SK-N-SH (cell line): ENCODE results near the gene ANO10. TPM values are rescaled to one million over a fixed set of nuclear protein-coding genes. Genes with fewer than 3 reads are reported as not detected.

ENCODE experiments used
- CTCF ChIA-PET: fragments of 300-600, 350-600 bp; formaldehyde crosslinking; extraction: SDS; loops from one replicate; lab custom pipeline; 2021; lab: Yijun Ruan, JAX
- POLR2A ChIA-PET: fragments of 350-600 bp; sonication (Branson Sonifier 250); formaldehyde crosslinking; extraction: SDS; loops from one replicate; lab custom pipeline; 2020; ENCODE audit warnings: antibody characterized with exemption, inconsistent platforms; lab: Yijun Ruan, JAX
- DNase-seq: peaks from one replicate; pipeline ENCODE4 v3.0.0; 2012
- H2AFZ ChIP-seq: fragments of 200-600 bp; sonication (generic); 2 replicates; pipeline ENCODE4 v1.8.1; 2016; ENCODE audit warnings: antibody characterized with exemption, mild to moderate bottlenecking, low read depth
- H3F3A ChIP-seq: fragments of 200-600 bp; sonication (generic); replicated peaks from 2 replicates; pipeline ENCODE3; 2016; ENCODE audit warnings: antibody characterized with exemption, mild to moderate bottlenecking; ENCODE audit not compliant: insufficient read depth
- H3K27ac ChIP-seq, 2 experiments: fragments of 200-500 bp in 1 of 2; fragments of 200-600 bp in 1 of 2; sonication (Bioruptor generic) in 1 of 2; sonication (generic), shearing (Covaris generic) in 1 of 2; 2 replicates each; pipeline versions ENCODE4 v1.5.1 to v1.6.1; 2014 to 2016; ENCODE audit warnings: low read depth in 2 of 2, inconsistent platforms in 1 of 2, low read length in 1 of 2, mild to moderate bottlenecking in 1 of 2, mixed read lengths in 1 of 2
- H3K27me3 ChIP-seq: fragments of 200-600 bp; sonication (generic), shearing (Covaris generic); 2 replicates; pipeline ENCODE4 v1.6.1; 2016; ENCODE audit warnings: mixed run types; ENCODE audit not compliant: insufficient read depth
- H3K36me3 ChIP-seq, 2 experiments: fragments of 200-500 bp in 1 of 2; fragments of 200-600 bp in 1 of 2; sonication (Bioruptor generic) in 1 of 2; sonication (generic) in 1 of 2; replicated peaks in 1 of 2; 2 replicates each; pipeline versions ENCODE3 to v1.5.1; 2014 to 2016; ENCODE audit warnings: low read length in 1 of 2, mild to moderate bottlenecking in 1 of 2; ENCODE audit not compliant: insufficient read depth in 2 of 2, control insufficient read depth in 1 of 2
- H3K4me1 ChIP-seq, 2 experiments: fragments of 200-500 bp in 1 of 2; fragments of 200-600 bp in 1 of 2; sonication (Bioruptor generic) in 1 of 2; sonication (generic), shearing (Covaris generic) in 1 of 2; 2 replicates each; pipeline versions ENCODE4 v1.5.1 to v1.6.1; 2014 to 2016; ENCODE audit warnings: low read depth in 1 of 2, low read length in 1 of 2, mixed run types in 1 of 2; ENCODE audit not compliant: insufficient read depth in 2 of 2, control insufficient read depth in 1 of 2
- H3K4me2 ChIP-seq: fragments of 200-600 bp; sonication (generic), shearing (Covaris generic); 2 replicates; pipeline ENCODE4 v1.6.1; 2017; ENCODE audit warnings: mixed run types
- H3K4me3 ChIP-seq, 2 experiments: fragments of 200-500 bp in 1 of 2; fragments of 200-600 bp in 1 of 2; sonication (Bioruptor generic) in 1 of 2; sonication (generic), shearing (Covaris generic) in 1 of 2; 2 replicates each; pipeline versions ENCODE4 v1.5.1 to v1.8.1; 2014 to 2016; ENCODE audit warnings: low read depth in 2 of 2, inconsistent platforms in 1 of 2, low read length in 1 of 2, mild to moderate bottlenecking in 1 of 2, mixed read lengths in 1 of 2, moderate library complexity in 1 of 2
- H3K79me2 ChIP-seq: fragments of 200-600 bp; sonication (generic); 2 replicates; pipeline ENCODE4 v1.8.1; 2017; ENCODE audit warnings: mild to moderate bottlenecking; ENCODE audit not compliant: insufficient read depth
- H3K9ac ChIP-seq: fragments of 200-600 bp; sonication (generic); 2 replicates; pipeline ENCODE4 v1.6.1; 2017; ENCODE audit warnings: mixed run types
- H3K9me2 ChIP-seq: fragments of 200-600 bp; sonication (generic); 2 replicates; pipeline ENCODE4 v1.6.1; 2017; ENCODE audit warnings: mixed run types
- H3K9me3 ChIP-seq: fragments of 200-600 bp; sonication (generic); 2 replicates; pipeline ENCODE4 v1.6.1; 2017; ENCODE audit warnings: mixed run types, mild to moderate bottlenecking, moderate library complexity
- H4K20me1 ChIP-seq: fragments of 200-600 bp; sonication (generic); 2 replicates; pipeline ENCODE4 v1.6.1; 2017; ENCODE audit warnings: mild to moderate bottlenecking, mixed run types; ENCODE audit not compliant: insufficient read depth
- EP300 ChIP-seq, 2 experiments: IDR thresholded peaks; 2 replicates each; pipeline versions ENCODE4 v1.4.0 to v1.6.1; 2012; ENCODE audit warnings: borderline replicate concordance in 1 of 2, low read depth in 1 of 2, low read length in 1 of 2
- EZH2phosphoT487 ChIP-seq: fragments of 200-600 bp; sonication (generic); IDR thresholded peaks from 2 replicates; pipeline ENCODE4 v1.6.1; 2017; ENCODE audit warnings: low read depth, mixed run types, mild to moderate bottlenecking, antibody characterized with exemption, moderate library complexity, borderline replicate concordance
- FOSL2 ChIP-seq: IDR thresholded peaks from 2 replicates; pipeline ENCODE4 v1.4.0; 2012; ENCODE audit warnings: low read depth, mild to moderate bottlenecking, moderate library complexity, borderline replicate concordance
- FOXJ3 ChIP-seq: sonication (generic); formaldehyde crosslinking; IDR thresholded peaks from 2 replicates; pipeline ENCODE4 v1.5.1; 2020; ENCODE audit warnings: mild to moderate bottlenecking, missing genetic modification reagents
- FOXM1 ChIP-seq: IDR thresholded peaks from 2 replicates; pipeline ENCODE4 v1.4.0; 2012; ENCODE audit warnings: low read depth, mild to moderate bottlenecking
- GABPA ChIP-seq: IDR thresholded peaks from 2 replicates; pipeline ENCODE4 v1.4.0; 2012; ENCODE audit warnings: low read depth, mild to moderate bottlenecking
- JUND ChIP-seq: IDR thresholded peaks from 2 replicates; pipeline ENCODE4 v1.4.0; 2012
- MAX ChIP-seq: IDR thresholded peaks from 2 replicates; pipeline ENCODE4 v1.4.0; 2012; ENCODE audit warnings: low read depth
- MEF2A ChIP-seq: IDR thresholded peaks from 2 replicates; pipeline ENCODE4 v1.4.0; 2012; ENCODE audit warnings: low read depth, borderline replicate concordance
- PBX3 ChIP-seq: IDR thresholded peaks from 2 replicates; pipeline ENCODE4; 2012
- RAD21 ChIP-seq: IDR thresholded peaks from 2 replicates; pipeline ENCODE4 v1.6.1; 2012; ENCODE audit warnings: mild to moderate bottlenecking, low read length
- RFX5 ChIP-seq: IDR thresholded peaks from 2 replicates; pipeline ENCODE4 v1.6.1; 2012; ENCODE audit warnings: mild to moderate bottlenecking, improper control_type of control experiment, low read length
- SIN3A ChIP-seq: IDR thresholded peaks from 2 replicates; pipeline ENCODE4 v1.6.1; 2012; ENCODE audit warnings: low read depth, mild to moderate bottlenecking, low read length, moderate library complexity, borderline replicate concordance
- TCF12 ChIP-seq: IDR thresholded peaks from 2 replicates; pipeline ENCODE4 v1.4.0; 2012
- TEAD4 ChIP-seq: IDR thresholded peaks from 2 replicates; pipeline ENCODE4 v1.4.0; 2012; ENCODE audit warnings: mild to moderate bottlenecking, borderline replicate concordance; ENCODE audit not compliant: insufficient read depth
- WGBS: methylation state at CpG from one replicate; pipeline ENCODE4 v1.1.6; 2017; ENCODE audit warnings: low lambda C conversion rate; 5-methylcytosine and 5-hydroxymethylcytosine counted together
- polyA plus RNA-seq, 3 experiments: library from polyadenylated mRNA; depleted of rRNA; stranded (reverse); fragments of >200 nt; gene quantifications; 2 replicates each; pipeline ENCODE4 v1.2.3, GENCODE V29; 2012
- TF ChIP-seq, protein P1 (sequence below): fragments of 200-600 bp; sonication (generic); IDR thresholded peaks from 2 replicates; pipeline ENCODE4 v1.6.1; 2017; ENCODE audit warnings: antibody characterized with exemption, mild to moderate bottlenecking, moderate library complexity
- TF ChIP-seq, protein P2 (sequence below): IDR thresholded peaks from 2 replicates; pipeline ENCODE4 v1.4.0; 2012; ENCODE audit warnings: low read depth, borderline replicate concordance
- TF ChIP-seq, protein P3 (sequence below): fragments of 150-350 bp; IDR thresholded peaks from 2 replicates; pipeline ENCODE4 v1.6.1; 2017; ENCODE audit warnings: antibody characterized with exemption, low read length, low read depth, borderline replicate concordance

ANO10 gene
- polyA plus RNA-seq, 1 of the 3 experiments (the other 2 are of a cell fraction), result 16.8 TPM

DNA sequence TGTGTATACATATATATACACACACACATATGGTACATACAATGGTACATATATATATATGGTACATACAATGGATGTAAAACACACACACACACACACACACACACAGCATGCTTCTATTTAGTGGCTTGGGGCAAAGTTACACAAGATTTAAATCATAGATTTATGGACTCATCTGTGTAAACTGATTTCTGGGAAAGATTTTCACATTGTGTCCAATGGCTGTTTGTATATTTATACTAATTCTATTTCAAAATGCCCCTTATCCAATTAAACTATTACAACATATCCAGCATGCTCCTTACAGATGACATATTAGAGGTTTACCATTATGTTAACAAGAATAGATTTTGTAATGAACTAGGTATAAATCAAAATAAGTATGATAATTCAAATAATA, 94.9 kb downstream of the ANO10 start:
- H3K4me3 ChIP-seq, result no peak overlapping the region
- ChIA-PET POLR2A (no interaction called here), CTCF (no interaction called here)
- H3F3A ChIP-seq, result peaks cover 6% of the 10 kb centered on the region
- no peak overlapping the region for H3K4me2 ChIP-seq
- no peaks in the 10 kb centered on the region for H3K79me2 ChIP-seq
- H4K20me1 ChIP-seq, result no peaks in the 10 kb centered on the region
- DNase-seq, result no peak
- H3K4me1 ChIP-seq, result no peaks in the 10 kb centered on the region
- no peak overlapping the region for H2AFZ ChIP-seq
- no peaks in the 10 kb centered on the region for H3K9me3 ChIP-seq
- H3K36me3 ChIP-seq, result peaks cover 0 to 11% of the 10 kb centered on the region in 2 experiments
- no peak for TF ChIP-seq RFX5
- no peak for TF ChIP-seq TCF12
- no peak for TF ChIP-seq PBX3
- TF ChIP-seq MAX, result no peak
- no peak for TF ChIP-seq FOSL2
- no peak for TF ChIP-seq EZH2phosphoT487
- TF ChIP-seq EP300 (IDR thresholded peaks at IDR 0.05; ENCODE audit: borderline replicate concordance in 1 of 2, low read depth in 1 of 2, low read length in 1 of 2), result no peak
- TF ChIP-seq, protein P1, sequence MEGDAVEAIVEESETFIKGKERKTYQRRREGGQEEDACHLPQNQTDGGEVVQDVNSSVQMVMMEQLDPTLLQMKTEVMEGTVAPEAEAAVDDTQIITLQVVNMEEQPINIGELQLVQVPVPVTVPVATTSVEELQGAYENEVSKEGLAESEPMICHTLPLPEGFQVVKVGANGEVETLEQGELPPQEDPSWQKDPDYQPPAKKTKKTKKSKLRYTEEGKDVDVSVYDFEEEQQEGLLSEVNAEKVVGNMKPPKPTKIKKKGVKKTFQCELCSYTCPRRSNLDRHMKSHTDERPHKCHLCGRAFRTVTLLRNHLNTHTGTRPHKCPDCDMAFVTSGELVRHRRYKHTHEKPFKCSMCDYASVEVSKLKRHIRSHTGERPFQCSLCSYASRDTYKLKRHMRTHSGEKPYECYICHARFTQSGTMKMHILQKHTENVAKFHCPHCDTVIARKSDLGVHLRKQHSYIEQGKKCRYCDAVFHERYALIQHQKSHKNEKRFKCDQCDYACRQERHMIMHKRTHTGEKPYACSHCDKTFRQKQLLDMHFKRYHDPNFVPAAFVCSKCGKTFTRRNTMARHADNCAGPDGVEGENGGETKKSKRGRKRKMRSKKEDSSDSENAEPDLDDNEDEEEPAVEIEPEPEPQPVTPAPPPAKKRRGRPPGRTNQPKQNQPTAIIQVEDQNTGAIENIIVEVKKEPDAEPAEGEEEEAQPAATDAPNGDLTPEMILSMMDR, result no peak
- TF ChIP-seq, protein P2, sequence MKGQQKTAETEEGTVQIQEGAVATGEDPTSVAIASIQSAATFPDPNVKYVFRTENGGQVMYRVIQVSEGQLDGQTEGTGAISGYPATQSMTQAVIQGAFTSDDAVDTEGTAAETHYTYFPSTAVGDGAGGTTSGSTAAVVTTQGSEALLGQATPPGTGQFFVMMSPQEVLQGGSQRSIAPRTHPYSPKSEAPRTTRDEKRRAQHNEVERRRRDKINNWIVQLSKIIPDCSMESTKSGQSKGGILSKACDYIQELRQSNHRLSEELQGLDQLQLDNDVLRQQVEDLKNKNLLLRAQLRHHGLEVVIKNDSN, result no peak
- TF ChIP-seq, protein P3, sequence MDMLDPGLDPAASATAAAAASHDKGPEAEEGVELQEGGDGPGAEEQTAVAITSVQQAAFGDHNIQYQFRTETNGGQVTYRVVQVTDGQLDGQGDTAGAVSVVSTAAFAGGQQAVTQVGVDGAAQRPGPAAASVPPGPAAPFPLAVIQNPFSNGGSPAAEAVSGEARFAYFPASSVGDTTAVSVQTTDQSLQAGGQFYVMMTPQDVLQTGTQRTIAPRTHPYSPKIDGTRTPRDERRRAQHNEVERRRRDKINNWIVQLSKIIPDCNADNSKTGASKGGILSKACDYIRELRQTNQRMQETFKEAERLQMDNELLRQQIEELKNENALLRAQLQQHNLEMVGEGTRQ, result no peak
- TF ChIP-seq RAD21, result no peak
- no peak for TF ChIP-seq FOXM1
- no peaks in the 10 kb centered on the region for H3K27me3 ChIP-seq
- H3K9me2 ChIP-seq, result no peaks in the 10 kb centered on the region
- no peak overlapping the region for H3K27ac ChIP-seq
- no peak overlapping the region for H3K9ac ChIP-seq

DNA sequence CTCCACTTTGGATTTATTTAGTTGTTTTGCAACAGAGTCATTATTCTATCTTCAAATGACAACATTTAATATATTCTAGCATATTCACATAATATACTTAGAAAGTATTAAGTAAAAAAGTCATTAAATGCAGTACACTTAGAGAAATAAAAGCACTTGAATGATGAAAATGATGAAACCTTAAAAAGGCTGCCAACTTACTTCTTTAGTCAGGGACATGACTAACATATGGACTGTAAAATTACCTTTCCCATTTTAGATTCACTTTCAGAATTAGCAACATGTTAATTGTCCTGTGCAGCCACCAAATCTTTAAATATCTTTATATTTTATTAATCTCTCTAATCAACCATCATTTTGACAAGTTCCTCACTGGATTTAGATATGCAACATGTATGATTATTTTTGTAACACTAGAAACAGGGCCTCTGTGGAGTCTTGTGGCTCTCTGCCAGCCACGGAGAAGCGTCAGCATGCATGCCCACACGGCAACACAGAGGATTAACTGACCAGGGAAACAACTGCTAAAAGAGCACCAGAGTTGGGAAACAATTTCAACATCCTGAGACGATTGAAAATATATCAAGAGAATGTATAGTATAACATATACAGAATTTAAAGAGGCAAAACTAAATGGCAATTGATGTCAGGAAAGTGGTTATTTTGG, 95.7 kb downstream of the ANO10 start:
- no peak overlapping the region for H3K27ac ChIP-seq
- no peak overlapping the region for H3K9ac ChIP-seq
- no peak overlapping the region for H2AFZ ChIP-seq
- H4K20me1 ChIP-seq, result no peaks in the 10 kb centered on the region
- WGBS, result 91% methylated on average over 4 of the region's 4 CpGs
- no peaks in the 10 kb centered on the region for H3K9me3 ChIP-seq
- DNase-seq, result no peak
- no peak overlapping the region for H3K4me2 ChIP-seq
- H3K79me2 ChIP-seq, result no peaks in the 10 kb centered on the region
- ChIA-PET CTCF (no interaction called here), POLR2A (no interaction called here)
- H3K4me1 ChIP-seq, result no peaks in the 10 kb centered on the region
- H3K36me3 ChIP-seq, result peaks cover 0 to 16% of the 10 kb centered on the region in 2 experiments
- no peaks in the 10 kb centered on the region for H3K27me3 ChIP-seq
- no peaks in the 10 kb centered on the region for H3K9me2 ChIP-seq
- H3F3A ChIP-seq, result peaks cover 2% of the 10 kb centered on the region
- H3K4me3 ChIP-seq, result no peak overlapping the region
- TF ChIP-seq PBX3, result no peak
- TF ChIP-seq RAD21, result no peak
- TF ChIP-seq, protein P3, result no peak
- no peak for TF ChIP-seq TEAD4
- no peak for TF ChIP-seq FOXJ3 (CRISPR knock-in tag)
- TF ChIP-seq MEF2A, result no peak
- TF ChIP-seq GABPA, result no peak
- no peak for TF ChIP-seq SIN3A
- no peak for TF ChIP-seq JUND
- TF ChIP-seq, protein P1, result no peak
